GM23338 (cell line): Measurements from ENCODE around the gene COL6A1.

ENCODE experiments used
- CREB1 ChIP-seq: fragments of 250-450 bp; sonication (Bioruptor Pico); IDR thresholded peaks from 2 replicates; pipeline ENCODE4 v1.5.0; 2020; ENCODE audit warnings: low read depth, mild to moderate bottlenecking, moderate library complexity
- EZH2 ChIP-seq: fragments of 200-600 bp; sonication (generic); IDR thresholded peaks from one replicate; pipeline ENCODE4 v1.8.0; 2017; ENCODE audit warnings: antibody characterized with exemption, mild to moderate bottlenecking, low read depth; ENCODE audit not compliant: unreplicated experiment
- EZH2phosphoT487 ChIP-seq: fragments of 200-600 bp; sonication (generic); IDR thresholded peaks from one replicate; pipeline ENCODE4 v1.8.1; 2018; ENCODE audit warnings: antibody characterized with exemption; ENCODE audit not compliant: unreplicated experiment
- POLR2AphosphoS5 ChIP-seq: IDR thresholded peaks from 2 replicates; pipeline ENCODE4 v1.6.1; 2016; ENCODE audit warnings: antibody characterized with exemption, low read depth
- STAT1 ChIP-seq: IDR thresholded peaks from one replicate; pipeline ENCODE4 v1.6.1; 2016; ENCODE audit warnings: antibody characterized with exemption; ENCODE audit not compliant: unreplicated experiment
- TF ChIP-seq, protein P1 (sequence below), 2 experiments: fragments of 200-600 bp in 1 of 2; sonication (generic) in 1 of 2; conservative IDR thresholded peaks; 2 replicates each; pipeline versions ENCODE4 v1.5.1 to v1.6.1; 2016 to 2017; ENCODE audit warnings: antibody characterized with exemption in 2 of 2, low read depth in 2 of 2, mild to moderate bottlenecking in 2 of 2, moderate library complexity in 1 of 2
- TF ChIP-seq, protein P2 (sequence below): IDR thresholded peaks from one replicate; pipeline ENCODE4 v1.6.1; 2018; ENCODE audit warnings: antibody characterized with exemption; ENCODE audit not compliant: unreplicated experiment

DNA sequence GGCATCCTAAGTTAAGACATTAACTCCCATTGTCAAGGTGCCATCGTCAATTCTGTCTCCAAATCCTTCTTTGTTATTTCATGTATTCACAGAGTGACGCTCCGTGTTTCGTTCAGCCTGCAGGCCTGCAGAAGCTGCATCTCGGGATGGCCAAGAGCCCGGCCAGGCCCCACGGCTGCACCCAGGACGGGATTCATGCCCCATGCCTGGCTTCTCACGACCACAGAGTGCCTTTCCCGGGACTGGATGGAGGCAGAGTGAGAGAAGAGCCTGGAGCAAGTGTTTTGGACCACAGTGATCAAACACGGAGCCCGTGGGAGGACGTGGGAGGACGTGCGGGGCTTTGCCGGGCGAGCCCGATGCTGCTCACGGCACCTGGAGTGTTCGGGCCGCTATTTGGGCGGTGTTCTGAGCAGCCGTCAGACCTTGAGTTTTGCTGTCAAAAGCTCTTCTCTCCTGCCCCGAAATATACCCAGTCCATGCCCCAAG is 56.8 kb downstream of the COL6A1 start:
- TF ChIP-seq, protein P1, sequence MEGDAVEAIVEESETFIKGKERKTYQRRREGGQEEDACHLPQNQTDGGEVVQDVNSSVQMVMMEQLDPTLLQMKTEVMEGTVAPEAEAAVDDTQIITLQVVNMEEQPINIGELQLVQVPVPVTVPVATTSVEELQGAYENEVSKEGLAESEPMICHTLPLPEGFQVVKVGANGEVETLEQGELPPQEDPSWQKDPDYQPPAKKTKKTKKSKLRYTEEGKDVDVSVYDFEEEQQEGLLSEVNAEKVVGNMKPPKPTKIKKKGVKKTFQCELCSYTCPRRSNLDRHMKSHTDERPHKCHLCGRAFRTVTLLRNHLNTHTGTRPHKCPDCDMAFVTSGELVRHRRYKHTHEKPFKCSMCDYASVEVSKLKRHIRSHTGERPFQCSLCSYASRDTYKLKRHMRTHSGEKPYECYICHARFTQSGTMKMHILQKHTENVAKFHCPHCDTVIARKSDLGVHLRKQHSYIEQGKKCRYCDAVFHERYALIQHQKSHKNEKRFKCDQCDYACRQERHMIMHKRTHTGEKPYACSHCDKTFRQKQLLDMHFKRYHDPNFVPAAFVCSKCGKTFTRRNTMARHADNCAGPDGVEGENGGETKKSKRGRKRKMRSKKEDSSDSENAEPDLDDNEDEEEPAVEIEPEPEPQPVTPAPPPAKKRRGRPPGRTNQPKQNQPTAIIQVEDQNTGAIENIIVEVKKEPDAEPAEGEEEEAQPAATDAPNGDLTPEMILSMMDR (conservative IDR thresholded peaks at IDR 0.05; ENCODE audit: low read depth in 2 of 2): no peak
- TF ChIP-seq STAT1 (no peak), EZH2 (no peak), CREB1 (CRISPR knock-in tag) (no peak), POLR2AphosphoS5 (no peak), EZH2phosphoT487 (no peak)
- TF ChIP-seq, protein P2, sequence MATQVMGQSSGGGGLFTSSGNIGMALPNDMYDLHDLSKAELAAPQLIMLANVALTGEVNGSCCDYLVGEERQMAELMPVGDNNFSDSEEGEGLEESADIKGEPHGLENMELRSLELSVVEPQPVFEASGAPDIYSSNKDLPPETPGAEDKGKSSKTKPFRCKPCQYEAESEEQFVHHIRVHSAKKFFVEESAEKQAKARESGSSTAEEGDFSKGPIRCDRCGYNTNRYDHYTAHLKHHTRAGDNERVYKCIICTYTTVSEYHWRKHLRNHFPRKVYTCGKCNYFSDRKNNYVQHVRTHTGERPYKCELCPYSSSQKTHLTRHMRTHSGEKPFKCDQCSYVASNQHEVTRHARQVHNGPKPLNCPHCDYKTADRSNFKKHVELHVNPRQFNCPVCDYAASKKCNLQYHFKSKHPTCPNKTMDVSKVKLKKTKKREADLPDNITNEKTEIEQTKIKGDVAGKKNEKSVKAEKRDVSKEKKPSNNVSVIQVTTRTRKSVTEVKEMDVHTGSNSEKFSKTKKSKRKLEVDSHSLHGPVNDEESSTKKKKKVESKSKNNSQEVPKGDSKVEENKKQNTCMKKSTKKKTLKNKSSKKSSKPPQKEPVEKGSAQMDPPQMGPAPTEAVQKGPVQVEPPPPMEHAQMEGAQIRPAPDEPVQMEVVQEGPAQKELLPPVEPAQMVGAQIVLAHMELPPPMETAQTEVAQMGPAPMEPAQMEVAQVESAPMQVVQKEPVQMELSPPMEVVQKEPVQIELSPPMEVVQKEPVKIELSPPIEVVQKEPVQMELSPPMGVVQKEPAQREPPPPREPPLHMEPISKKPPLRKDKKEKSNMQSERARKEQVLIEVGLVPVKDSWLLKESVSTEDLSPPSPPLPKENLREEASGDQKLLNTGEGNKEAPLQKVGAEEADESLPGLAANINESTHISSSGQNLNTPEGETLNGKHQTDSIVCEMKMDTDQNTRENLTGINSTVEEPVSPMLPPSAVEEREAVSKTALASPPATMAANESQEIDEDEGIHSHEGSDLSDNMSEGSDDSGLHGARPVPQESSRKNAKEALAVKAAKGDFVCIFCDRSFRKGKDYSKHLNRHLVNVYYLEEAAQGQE: no peak
